Skeletal muscle cell (primary cell): Measurements from ENCODE around the gene CPM.
"Not testable (repeated sequence)": the region's sequence is repeated elsewhere in the genome, so short reads cannot be mapped to it uniquely, and the experiment has no call there.

Experiments used
- DNase-seq: peaks from one replicate; pipeline ENCODE4 v3.0.0-alpha.2; 2010; ENCODE audit warnings: low read depth
- H3K4me3 ChIP-seq: 2 replicates; pipeline ENCODE4 v1.5.1; 2011; ENCODE audit warnings: low read depth, mild to moderate bottlenecking, control low read depth, low read length, moderate library complexity

The CPM gene

GRCh38 chr12:68839183-68840147 lies 93.5 kb downstream of the CPM start:
- no peak overlapping the region for H3K4me3 ChIP-seq
- no peak for DNase-seq

DNA sequence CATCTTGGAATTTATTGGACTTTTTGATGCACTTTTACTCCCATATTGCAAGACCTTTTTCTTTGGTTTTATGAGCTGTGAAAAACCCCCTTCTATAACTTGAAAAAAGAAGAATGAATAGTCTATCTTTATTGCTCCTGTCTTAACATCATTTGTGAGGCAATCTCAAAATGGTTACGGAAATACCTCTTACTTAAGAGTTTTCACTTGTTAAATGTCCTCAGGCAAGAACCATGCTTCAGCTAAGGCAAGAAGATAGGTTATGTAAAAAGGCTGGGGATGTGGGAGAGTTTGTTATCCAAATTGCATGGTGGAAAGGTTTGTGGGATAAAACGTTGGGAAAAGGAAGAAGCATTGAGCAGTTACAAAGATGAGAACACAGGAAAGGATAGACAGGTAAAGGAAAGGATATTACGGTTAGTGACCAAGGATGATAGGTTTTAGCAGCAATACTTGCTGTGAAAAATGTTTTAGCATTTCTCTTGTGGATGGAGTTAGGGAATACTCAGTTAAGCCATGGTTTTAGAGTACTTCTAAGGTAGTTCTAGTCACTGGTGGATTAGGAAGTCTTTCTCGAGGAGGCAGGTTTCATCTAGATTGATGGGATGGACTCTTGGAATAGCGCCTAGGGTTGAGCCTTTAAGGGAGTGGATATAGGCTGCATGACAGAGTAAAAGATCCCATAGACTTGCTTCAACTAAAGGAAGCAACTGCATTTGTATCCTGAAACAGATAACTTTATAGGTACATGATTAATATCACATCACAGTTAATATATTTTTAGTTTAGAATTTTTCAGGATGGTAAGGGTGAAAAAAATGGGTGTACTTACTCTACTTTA lies 94.7 kb downstream of the CPM start:
- H3K4me3 ChIP-seq: no peak overlapping the region
- no peak for DNase-seq

- no peak overlapping the region for H3K4me3 ChIP-seq
- DNase-seq: no peak
These were observed 95.8 kb downstream of the CPM start for GRCh38 chr12:68837215-68837614.

DNA sequence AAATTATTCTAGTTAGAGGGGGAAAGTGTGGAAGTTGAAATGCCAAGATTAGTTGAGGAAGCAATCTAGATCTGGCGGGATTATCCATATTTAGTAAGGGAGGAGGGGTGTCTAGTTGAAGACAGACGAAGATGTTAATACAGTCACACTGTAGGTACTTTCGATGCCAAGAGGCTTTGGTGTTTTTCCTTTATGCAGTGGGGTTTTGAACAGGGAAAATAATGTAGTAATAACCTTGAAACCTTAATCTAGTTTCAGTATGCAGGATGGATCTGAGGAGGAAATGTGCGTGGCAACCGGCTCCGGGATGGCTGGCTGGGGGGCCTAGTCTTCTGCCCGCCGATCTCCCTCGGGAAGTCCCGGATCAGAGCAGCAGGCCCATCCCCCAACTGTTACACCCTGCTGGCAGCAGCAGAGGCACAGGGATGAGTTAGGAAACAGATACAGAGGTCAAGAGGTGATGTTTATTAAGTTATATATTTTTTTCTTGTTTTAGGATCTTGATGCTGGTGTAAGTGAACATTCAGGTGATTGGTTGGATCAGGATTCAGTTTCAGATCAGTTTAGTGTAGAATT lies 97.5 kb downstream of the CPM start:
- H3K4me3 ChIP-seq: no peak overlapping the region
- DNase-seq: no peak

DNA sequence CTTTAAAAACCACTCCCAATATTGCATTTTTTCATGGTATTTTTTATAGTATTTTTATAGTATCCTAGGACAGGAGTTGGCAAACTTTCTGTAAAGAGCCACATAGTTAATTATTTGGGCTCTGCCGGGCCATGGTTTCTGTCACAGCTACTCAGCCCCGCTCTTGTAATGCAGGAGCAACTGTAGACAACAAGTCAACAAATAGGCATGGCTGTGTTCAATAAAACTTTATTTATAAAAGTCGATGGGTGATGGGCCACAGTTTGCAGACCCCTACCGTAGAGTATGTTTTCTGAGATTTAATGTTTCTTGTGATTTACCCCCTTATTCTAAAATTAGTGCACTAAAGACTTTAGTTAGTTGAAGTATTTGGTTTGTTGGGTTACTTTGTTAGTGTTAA lies 99.5 kb downstream of the CPM start:
- no peak overlapping the region for H3K4me3 ChIP-seq
- DNase-seq: no peak

GRCh38 chr12:68832504-68832867 lies 100.5 kb downstream of the CPM start:
- H3K4me3 ChIP-seq: no peak overlapping the region
- DNase-seq: no peak

DNA sequence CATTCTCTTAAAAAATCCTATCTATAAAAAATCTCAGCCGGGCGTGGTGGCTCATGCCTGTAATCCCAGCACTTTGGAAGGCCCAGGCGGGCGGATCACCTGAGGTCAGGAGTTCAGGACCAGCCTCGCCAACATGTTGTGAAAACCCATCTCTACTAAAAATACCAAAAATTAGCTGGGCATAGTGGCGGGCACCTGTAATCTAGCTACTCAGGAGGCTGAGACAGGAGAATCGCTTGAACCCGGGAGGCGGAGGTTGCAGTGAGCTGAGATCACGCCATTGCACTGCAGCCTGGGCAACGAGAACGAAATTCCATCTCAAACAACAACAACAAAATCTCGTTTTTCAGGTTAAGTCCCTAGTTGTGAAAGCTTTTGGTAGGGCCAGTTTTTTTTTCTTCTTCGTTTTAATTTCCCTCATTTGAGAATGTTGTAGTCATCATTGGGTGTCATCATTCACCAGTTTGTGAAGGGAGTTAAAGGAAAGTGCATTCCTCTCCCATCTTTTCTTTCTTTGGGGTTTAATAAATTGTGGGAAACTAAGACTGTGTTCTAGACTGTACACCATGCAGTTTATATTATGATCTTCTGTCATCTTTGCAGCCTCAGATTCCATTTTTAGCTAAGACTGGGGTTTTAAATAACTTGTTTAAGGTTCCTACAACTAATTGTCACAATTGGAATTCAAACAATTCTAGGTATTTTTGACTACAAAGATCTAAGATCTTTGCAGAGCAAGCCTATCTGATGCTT lies 101.0 kb downstream of the CPM start:
- H3K4me3 ChIP-seq: no peak overlapping the region
- no peak for DNase-seq

DNA sequence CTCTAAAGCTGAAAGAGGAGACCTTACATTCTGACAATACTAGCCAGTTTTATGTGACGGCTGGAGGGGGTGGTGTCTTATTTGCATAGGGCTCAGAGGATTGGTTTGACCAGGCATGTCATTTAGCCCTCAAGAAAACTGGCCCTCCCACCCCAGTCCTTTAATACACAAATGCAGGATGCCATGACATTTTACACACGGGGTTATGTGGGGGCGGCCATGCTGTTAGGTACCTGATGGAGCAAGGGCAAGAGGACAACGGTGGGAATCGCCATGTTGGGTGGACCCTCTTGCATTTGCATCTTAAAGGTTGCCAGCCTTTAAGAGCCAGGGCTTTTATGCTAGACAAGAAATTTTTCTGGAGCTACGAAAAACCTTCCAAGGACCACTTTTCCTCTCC lies 101.7 kb downstream of the CPM start:
- DNase-seq: no peak

GRCh38 chr12:68828672-68829068 lies 104.3 kb downstream of the CPM start:
- DNase-seq: no peak
- no peak overlapping the region for H3K4me3 ChIP-seq

More for the DNA sequence above, 101.7 kb downstream of the CPM start:
- H3K4me3 ChIP-seq: no peak overlapping the region

- H3K4me3 ChIP-seq: no peak overlapping the region
These were observed 104.9 kb downstream of the CPM start for GRCh38 chr12:68827895-68828671.

GRCh38 chr12:68825569-68826217 lies 107.3 kb downstream of the CPM start:
- no peak for DNase-seq
- no peak overlapping the region for H3K4me3 ChIP-seq

More at GRCh38 chr12:68827895-68828671, 104.9 kb downstream of the CPM start:
- DNase-seq: no peak

DNA sequence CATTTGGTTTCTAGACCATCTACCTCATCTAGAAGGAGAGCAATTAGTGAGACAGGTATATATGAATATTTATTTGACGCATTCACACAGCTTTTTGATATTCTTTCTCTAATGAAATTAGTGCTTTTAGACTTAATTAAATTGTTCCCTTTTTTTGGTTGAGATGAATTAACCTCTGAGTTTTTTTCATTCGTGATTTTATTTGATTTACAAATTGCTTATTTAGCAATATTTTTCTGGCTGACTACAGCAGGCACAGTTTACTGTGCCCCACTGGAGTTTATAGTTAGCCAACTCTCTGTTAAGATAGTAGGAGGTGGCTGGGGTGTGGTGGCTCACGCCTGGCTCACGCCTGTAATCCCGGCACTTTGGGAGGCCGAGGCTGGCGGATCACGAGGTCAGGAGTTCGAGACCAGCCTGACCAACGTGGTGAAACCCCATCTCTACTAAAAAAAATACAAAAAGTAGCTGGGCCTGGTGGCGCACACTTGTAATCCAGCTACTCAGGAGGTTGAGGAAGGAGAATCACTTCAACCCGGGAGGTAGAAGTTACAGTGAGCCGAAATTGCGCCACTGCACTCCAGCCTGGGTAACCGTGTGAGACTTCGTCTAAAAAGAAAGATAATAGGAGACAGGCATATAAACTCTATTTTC lies 108.2 kb downstream of the CPM start:
- no peak for DNase-seq
- no peak overlapping the region for H3K4me3 ChIP-seq

GRCh38 chr12:68824131-68824530 lies 108.8 kb downstream of the CPM start:
- no peak for DNase-seq
- H3K4me3 ChIP-seq: no peak overlapping the region

DNA sequence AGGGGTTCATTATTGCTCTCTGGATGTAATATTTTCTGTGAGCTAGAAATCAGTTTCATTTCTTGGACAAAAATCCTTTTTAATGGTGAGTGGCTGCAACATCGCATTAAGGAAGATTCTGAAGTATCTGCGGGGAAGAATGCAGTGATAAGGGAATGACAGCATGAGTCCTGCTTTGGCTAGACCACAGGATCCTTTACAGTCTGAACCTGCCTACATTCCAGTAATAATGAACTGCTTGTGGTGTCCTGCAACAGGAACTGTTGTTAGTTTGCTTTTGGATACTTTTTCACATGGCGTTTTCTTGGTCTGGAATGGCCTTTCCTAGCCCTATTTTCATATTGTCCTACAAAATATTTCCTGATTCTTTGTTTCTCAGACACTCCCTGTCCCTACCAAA lies 109.3 kb downstream of the CPM start:
- no peak overlapping the region for H3K4me3 ChIP-seq
- no peak for DNase-seq

DNA sequence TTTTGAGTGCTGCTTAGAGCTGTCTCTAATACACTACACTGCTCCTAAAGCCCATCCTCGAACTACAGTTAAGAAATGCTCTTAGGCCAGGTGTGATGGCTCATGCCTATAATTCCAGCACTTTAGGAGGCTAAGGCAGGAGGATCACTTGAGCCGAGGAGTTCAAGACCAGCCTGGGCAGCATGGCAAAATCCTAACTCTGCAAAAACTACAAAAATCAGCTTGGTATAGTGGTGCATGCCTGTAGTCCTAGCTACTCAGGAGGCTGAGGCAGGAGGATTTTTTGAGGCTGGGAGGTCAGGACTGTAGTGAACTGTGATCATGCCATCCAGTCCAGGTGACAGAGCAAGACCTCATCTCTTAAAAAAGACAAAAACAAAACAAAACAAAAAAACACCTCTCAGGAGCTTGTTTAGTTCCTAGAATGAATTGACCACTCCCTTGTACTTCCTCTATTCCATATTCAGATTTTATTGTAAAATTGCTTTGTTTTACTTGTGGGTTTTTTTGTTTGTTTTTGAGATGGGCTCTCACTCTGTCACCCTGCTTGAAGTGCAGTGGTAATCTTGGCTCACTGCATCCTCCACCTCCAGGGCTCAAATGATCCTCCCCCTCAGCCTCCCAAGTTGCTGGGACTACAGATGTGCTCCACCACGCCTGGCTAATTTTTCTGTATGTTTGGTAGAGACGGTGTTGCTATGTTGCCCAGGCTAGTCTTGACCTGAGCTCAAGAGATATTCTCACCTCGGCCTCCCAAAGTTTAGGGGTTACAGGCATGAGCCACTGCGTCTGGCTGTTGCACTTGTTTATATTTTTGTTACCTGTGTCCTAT lies 111.4 kb downstream of the CPM start:
- H3K4me3 ChIP-seq: no peak overlapping the region
- DNase-seq: no peak

GRCh38 chr12:68819481-68819880 lies 113.5 kb downstream of the CPM start:
- H3K4me3 ChIP-seq, DNase-seq: not testable (repeated sequence)
